Left renal pelvis (tissue), 4 donors: ENCODE data around the gene IL36B. TPM values are rescaled to one million over a fixed set of nuclear protein-coding genes. Genes with fewer than 3 reads are reported as not detected.

ENCODE experiments used
- DNase-seq, 4 donors: peaks; one replicate each; pipeline ENCODE4 v3.0.0-alpha.2; 2013; ENCODE audit warnings: low read depth in 4 of 4, low spot score in 3 of 4
- polyA plus RNA-seq, 4 donors: library from polyadenylated mRNA; unstranded; fragments of 120-200 nt; gene quantifications; one replicate each; pipeline ENCODE4 v1.2.1, GENCODE V29; 2013; ENCODE audit not compliant: insufficient read length in 4 of 4

The IL36B gene
- polyA plus RNA-seq, 4 donors = not detected

- no peak for DNase-seq
Observed at GRCh38 chr2:113076954-113077669, 24.4 kb upstream of the IL36B start.

- no peak for DNase-seq
Observed at GRCh38 chr2:113075600-113075999, 22.9 kb upstream of the IL36B start.

- no peak for DNase-seq
Observed at GRCh38 chr2:113075030-113075429, 22.4 kb upstream of the IL36B start.

- no peak for DNase-seq
Observed at GRCh38 chr2:113073325-113073834, 20.7 kb upstream of the IL36B start.

- no peak for DNase-seq
Observed at GRCh38 chr2:113072584-113072983, 19.9 kb upstream of the IL36B start.

GRCh38 chr2:113070606-113070975, 17.9 kb upstream of the IL36B start:
- DNase-seq = no peak

- no peak for DNase-seq
Observed at GRCh38 chr2:113069676-113070605, 17.3 kb upstream of the IL36B start.

- DNase-seq = no peak
Observed at GRCh38 chr2:113068706-113069485, 16.2 kb upstream of the IL36B start.

GRCh38 chr2:113068249-113068648, 15.6 kb upstream of the IL36B start:
- DNase-seq = no peak

- no peak for DNase-seq
Observed at GRCh38 chr2:113067681-113068080, 15.0 kb upstream of the IL36B start, which contains the start of gene IL1F10. Gene IL1F10 (plus strand): TSS chr2:113067970. CDS start chr2:113072739, 4,769 bp downstream.

GRCh38 chr2:113064898-113065297, 12.2 kb upstream of the IL36B start:
- no peak for DNase-seq

- DNase-seq = no peak
Observed at GRCh38 chr2:113064281-113064680, 11.6 kb upstream of the IL36B start.

- no peak for DNase-seq
Observed at GRCh38 chr2:113061896-113062770, 9.5 kb upstream of the IL36B start.

- DNase-seq = no peak
Observed at GRCh38 chr2:113061241-113061640, 8.6 kb upstream of the IL36B start.

- DNase-seq = no peak
Observed at GRCh38 chr2:113060796-113061195, 8.1 kb upstream of the IL36B start.

GRCh38 chr2:113060396-113060795, 7.7 kb upstream of the IL36B start:
- no peak for DNase-seq

- DNase-seq = no peak
Observed at GRCh38 chr2:113058998-113059960, 6.6 kb upstream of the IL36B start, which contains the start of gene IL36RN. Gene IL36RN (plus strand): TSS chr2:113059198. CDS start chr2:113059439, 241 bp downstream.

GRCh38 chr2:113058411-113058994, 5.8 kb upstream of the IL36B start:
- DNase-seq = no peak
